Small intestine (tissue), 7 donors: ENCODE measurements around the gene GLRX2. TPM values are rescaled to one million over a fixed set of nuclear protein-coding genes. Genes with fewer than 3 reads are reported as not detected.

Source experiments
- DNase-seq, 2 donors: peaks; one replicate each; pipeline versions ENCODE4 v3.0.0 to v3.0.0-alpha.2; 2013
- FAIRE-seq: peaks from 2 replicates; lab custom pipeline; 2012; peaks lifted over from hg19 to GRCh38; lab: Jason Lieb, UNC
- H3K27ac ChIP-seq, 3 donors: one replicate each; pipeline ENCODE4 v1.5.1; 2013; ENCODE audit warnings: low read length in 2 of 3, mild to moderate bottlenecking in 2 of 3, control low read depth in 1 of 3, inconsistent platforms in 1 of 3, low read depth in 1 of 3, moderate library complexity in 1 of 3
- H3K27me3 ChIP-seq, 3 donors: one replicate each; pipeline ENCODE4 v1.6.1; 2013; ENCODE audit warnings: low read length in 3 of 3, inconsistent platforms in 1 of 3; ENCODE audit not compliant: control insufficient read depth in 3 of 3, insufficient read depth in 3 of 3
- H3K36me3 ChIP-seq, 3 donors: one replicate each; pipeline ENCODE4 v1.6.1; 2013; ENCODE audit warnings: low read length in 3 of 3, inconsistent platforms in 1 of 3, low read depth in 1 of 3, mild to moderate bottlenecking in 1 of 3, moderate library complexity in 1 of 3; ENCODE audit not compliant: control insufficient read depth in 3 of 3, insufficient read depth in 2 of 3
- H3K4me1 ChIP-seq, 3 donors: one replicate each; pipeline ENCODE4 v1.6.1; 2013; ENCODE audit warnings: low read length in 2 of 3, inconsistent platforms in 1 of 3, low read depth in 1 of 3, mild to moderate bottlenecking in 1 of 3, moderate library complexity in 1 of 3; ENCODE audit not compliant: control insufficient read depth in 3 of 3, insufficient read depth in 2 of 3
- H3K4me3 ChIP-seq, 3 donors: one replicate each; pipeline ENCODE4 v1.5.1; 2013; ENCODE audit warnings: low read length in 3 of 3, control low read depth in 1 of 3, inconsistent platforms in 1 of 3, low read depth in 1 of 3, mild to moderate bottlenecking in 1 of 3, moderate library complexity in 1 of 3
- H3K9me3 ChIP-seq, 2 donors: one replicate each; pipeline ENCODE4 v1.6.1; 2013; ENCODE audit warnings: low read depth in 1 of 2, low read length in 1 of 2; ENCODE audit not compliant: control insufficient read depth in 2 of 2, insufficient read depth in 1 of 2
- WGBS, 3 donors: extraction: QIAGEN DNeasy Blood & Tissue Kit; methylation state at CpG; one replicate each; pipeline ENCODE4 v1.1.7; 2013; 5-methylcytosine and 5-hydroxymethylcytosine counted together
- polyA plus RNA-seq, 4 donors: library from polyadenylated mRNA; stranded (reverse) in 3 of 4; unstranded in 1 of 4; fragments of 200-250 nt in 3 of 4; fragments of 120-200 nt in 1 of 4; gene quantifications; one replicate each; pipeline versions ENCODE4 v1.2.1 to v1.2.3, GENCODE V29; 2013
- donor health status: healthy with polysubstance abuse.
- donor health status: control.
- donor health status: control.
- donor health status: Bipolar disorder and iron deficiency.
- donor health status: healthy.

Gene GLRX2
- polyA plus RNA-seq, 4 donors = 17.4 to 27.3 (median 21.5) TPM

- DNase-seq (peak in 1 of 2 donors; percentile 27), FAIRE-seq (no peak)
- H3K4me3 ChIP-seq = no peak overlapping the region
- no peak overlapping the region for H3K27ac ChIP-seq
- no peaks in the 10 kb centered on the region for H3K9me3 ChIP-seq
- WGBS, 3 donors = 97 to 100% (median 98%) methylated on average over 1 of the region's 1 CpG
- no peaks in the 10 kb centered on the region for H3K27me3 ChIP-seq
- H3K4me1 ChIP-seq = peaks cover 0 to 10% (median 0%) of the 10 kb centered on the region in 3 donors
- H3K36me3 ChIP-seq = no peaks in the 10 kb centered on the region
These were observed 4.4 kb upstream of the GLRX2 start for GRCh38 chr1:193109619-193110018.

- Histone ChIP-seq H3K9me3 (no peaks in the 10 kb centered on the region), H3K27me3 (no peaks in the 10 kb centered on the region), H3K4me1 (peaks cover 0 to 15% (median 3%) of the 10 kb centered on the region in 3 donors), H3K27ac (no peak overlapping the region), H3K36me3 (no peaks in the 10 kb centered on the region), H3K4me3 (no peak overlapping the region)
- DNase-seq (no peak), FAIRE-seq (no peak)
- 72 to 87% (median 85%) methylated on average over 3 of the region's 3 CpGs for WGBS, 3 donors
These were observed 3.3 kb upstream of the GLRX2 start for GRCh38 chr1:193108471-193108870.

- H3K4me1 ChIP-seq = peaks cover 0 to 10% (median 3%) of the 10 kb centered on the region in 3 donors
- H3K36me3 ChIP-seq = no peaks in the 10 kb centered on the region
- no peaks in the 10 kb centered on the region for H3K9me3 ChIP-seq
- FAIRE-seq (no peak), DNase-seq (peak in 1 of 2 donors; percentile 5)
- WGBS, 3 donors = 25 to 47% (median 39%) methylated on average over 4 of the region's 4 CpGs
- peak overlapping the region in 2 of 3 donors; percentile 79 to 94 for H3K27ac ChIP-seq
- H3K4me3 ChIP-seq = peak overlapping the region in 2 of 3 donors; percentile 51 to 58
- H3K27me3 ChIP-seq = no peaks in the 10 kb centered on the region
These were observed 585 bp upstream of the GLRX2 start for GRCh38 chr1:193105821-193106177.

GRCh38 chr1:193104502-193104906 is 710 bp downstream of the GLRX2 start:
- peak in 1 of 2 donors; percentile 54 for DNase-seq
- WGBS, 3 donors = 0 to 1% (median 0%) methylated on average over 24 of the region's 24 CpGs
- no peak for FAIRE-seq
- no peaks in the 10 kb centered on the region for H3K27me3 ChIP-seq
- H3K4me1 ChIP-seq = peaks cover 0 to 10% (median 3%) of the 10 kb centered on the region in 3 donors
- no peaks in the 10 kb centered on the region for H3K9me3 ChIP-seq
- H3K4me3 ChIP-seq = peak overlapping the region; percentile 51 to 58 (median 55)
- H3K27ac ChIP-seq = peak overlapping the region; percentile 64 to 94 (median 79)
- peaks cover 2 to 7% (median 6%) of the 10 kb centered on the region in 3 donors for H3K36me3 ChIP-seq

GRCh38 chr1:193103759-193104501 is 1.3 kb downstream of the GLRX2 start:
- H3K9me3 ChIP-seq = no peaks in the 10 kb centered on the region

GRCh38 chr1:193102662-193103061 is 2.6 kb downstream of the GLRX2 start:
- Histone ChIP-seq H3K4me3 (no peak overlapping the region), H3K9me3 (no peaks in the 10 kb centered on the region), H3K27me3 (no peaks in the 10 kb centered on the region), H3K36me3 (peaks cover 7 to 16% (median 12%) of the 10 kb centered on the region in 3 donors), H3K27ac (no peak overlapping the region), H3K4me1 (peaks cover 0 to 10% (median 3%) of the 10 kb centered on the region in 3 donors)
- DNase-seq (no peak), FAIRE-seq (no peak)
- WGBS, 3 donors = 92 to 94% (median 92%) methylated on average over 5 of the region's 5 CpGs

More at GRCh38 chr1:193103759-193104501, 1.3 kb downstream of the GLRX2 start:
- DNase-seq (peak; percentile 9 to 10), FAIRE-seq (no peak)
- Histone ChIP-seq H3K27me3 (no peaks in the 10 kb centered on the region), H3K36me3 (peaks cover 5 to 11% (median 9%) of the 10 kb centered on the region in 3 donors), H3K4me1 (peaks cover 0 to 10% (median 3%) of the 10 kb centered on the region in 3 donors), H3K4me3 (peak overlapping the region; percentile 51 to 58 (median 55)), H3K27ac (peak overlapping the region; percentile 64 to 94 (median 79))
- 30 to 38% (median 38%) methylated on average over 9 of the region's 9 CpGs for WGBS, 3 donors

GRCh38 chr1:193094112-193094511 is 11.1 kb downstream of the GLRX2 start:
- no peaks in the 10 kb centered on the region for H3K4me1 ChIP-seq
- DNase-seq (no peak), FAIRE-seq (no peak)
- no peak overlapping the region for H3K27ac ChIP-seq
- H3K27me3 ChIP-seq = no peaks in the 10 kb centered on the region
- peaks cover 5 to 22% (median 6%) of the 10 kb centered on the region in 3 donors for H3K36me3 ChIP-seq
- 93 to 97% (median 94%) methylated on average over 11 of the region's 11 CpGs for WGBS, 3 donors
- no peaks in the 10 kb centered on the region for H3K9me3 ChIP-seq
- no peak overlapping the region for H3K4me3 ChIP-seq

GRCh38 chr1:193090865-193091264 is 14.3 kb downstream of the GLRX2 start:
- Histone ChIP-seq H3K4me3 (no peak overlapping the region), H3K9me3 (no peaks in the 10 kb centered on the region), H3K36me3 (peaks cover 3 to 21% (median 5%) of the 10 kb centered on the region in 3 donors), H3K27ac (no peak overlapping the region), H3K27me3 (no peaks in the 10 kb centered on the region), H3K4me1 (no peaks in the 10 kb centered on the region)
- FAIRE-seq = no peak
- WGBS, 3 donors = 18 to 67% (median 39%) methylated on average over 1 of the region's 1 CpG
- DNase-seq = no peak
